GM04504 (cell line): Measurements from ENCODE around the gene DLL1.
A peak's percentile ranks its signal among the peaks of the same experiment; 100 is the strongest.
"Not testable (repeated sequence)": the region's sequence is repeated elsewhere in the genome, so short reads cannot be mapped to it uniquely, and the experiment has no call there.

ENCODE experiments used
- DNase-seq: peaks from one replicate; pipeline ENCODE4 v3.0.0-alpha.2; 2012; ENCODE audit warnings: low read depth

The DLL1 gene

GRCh38 chr6:170290296-170291128 lies at the start of gene DLL1:
TSS of gene DLL1 (minus strand) at chr6:170291078. CDS start at chr6:170290139, 939 bp downstream.
- no peak for DNase-seq

GRCh38 chr6:170335199-170335598 lies 44.3 kb upstream of the DLL1 start:
- DNase-seq, result not testable (repeated sequence)

GRCh38 chr6:170329321-170329720 lies 38.4 kb upstream of the DLL1 start:
- DNase-seq, result no peak

GRCh38 chr6:170317718-170318117 lies 26.8 kb upstream of the DLL1 start:
- no peak for DNase-seq

- no peak for DNase-seq
Observed at GRCh38 chr6:170317076-170317475, 26.2 kb upstream of the DLL1 start.

- DNase-seq, result no peak
Observed at GRCh38 chr6:170316071-170316470, 25.2 kb upstream of the DLL1 start.

GRCh38 chr6:170314983-170315382 lies 24.1 kb upstream of the DLL1 start:
- no peak for DNase-seq

GRCh38 chr6:170313716-170314295 lies 22.9 kb upstream of the DLL1 start:
- DNase-seq, result no peak

GRCh38 chr6:170312876-170313275 lies 22.0 kb upstream of the DLL1 start:
- no peak for DNase-seq

- DNase-seq, result no peak
Observed at GRCh38 chr6:170311696-170312095, 20.8 kb upstream of the DLL1 start.

- no peak for DNase-seq
Observed at GRCh38 chr6:170308761-170309160, 17.9 kb upstream of the DLL1 start.

- no peak for DNase-seq
Observed at GRCh38 chr6:170307080-170307545, 16.2 kb upstream of the DLL1 start.

- DNase-seq, result peak; percentile 92
Observed at GRCh38 chr6:170306324-170307079, 15.6 kb upstream of the DLL1 start, which contains the start of gene FAM120B. TSS of gene FAM120B (plus strand) at chr6:170306758. CDS start at chr6:170317391, 10,633 bp downstream.

- no peak for DNase-seq
Observed at GRCh38 chr6:170305805-170306323, 15.0 kb upstream of the DLL1 start.

- DNase-seq, result no peak
Observed at GRCh38 chr6:170301184-170301583, 10.3 kb upstream of the DLL1 start.

GRCh38 chr6:170298688-170299087 lies 7.8 kb upstream of the DLL1 start:
- no peak for DNase-seq

- DNase-seq, result no peak
Observed at GRCh38 chr6:170297576-170298330, 6.9 kb upstream of the DLL1 start.

- no peak for DNase-seq
Observed at GRCh38 chr6:170296746-170297575, 6.1 kb upstream of the DLL1 start.

- DNase-seq, result no peak
Observed at GRCh38 chr6:170296423-170296745, 5.5 kb upstream of the DLL1 start.

GRCh38 chr6:170295510-170296422 lies 4.9 kb upstream of the DLL1 start:
- no peak for DNase-seq
